CD4-positive, alpha-beta T cell treated with Interleukin-4 for 4 hours (primary cell): ENCODE data around the gene INAFM2.

Experiments used
- DNase-seq: peaks from one replicate; pipeline ENCODE4 v3.0.0-alpha.2; 2020

Gene INAFM2

GRCh38 chr15:40307421-40308211 is 15.9 kb upstream of the INAFM2 start, which contains the start of gene PLCB2:
PLCB2 (minus strand) TSS chr15:40307935; CDS start chr15:40307672, 263 bp downstream.
- peak; percentile 63 for DNase-seq

- no peak for DNase-seq
These were observed 14.1 kb upstream of the INAFM2 start for GRCh38 chr15:40309344-40309862.

DNA sequence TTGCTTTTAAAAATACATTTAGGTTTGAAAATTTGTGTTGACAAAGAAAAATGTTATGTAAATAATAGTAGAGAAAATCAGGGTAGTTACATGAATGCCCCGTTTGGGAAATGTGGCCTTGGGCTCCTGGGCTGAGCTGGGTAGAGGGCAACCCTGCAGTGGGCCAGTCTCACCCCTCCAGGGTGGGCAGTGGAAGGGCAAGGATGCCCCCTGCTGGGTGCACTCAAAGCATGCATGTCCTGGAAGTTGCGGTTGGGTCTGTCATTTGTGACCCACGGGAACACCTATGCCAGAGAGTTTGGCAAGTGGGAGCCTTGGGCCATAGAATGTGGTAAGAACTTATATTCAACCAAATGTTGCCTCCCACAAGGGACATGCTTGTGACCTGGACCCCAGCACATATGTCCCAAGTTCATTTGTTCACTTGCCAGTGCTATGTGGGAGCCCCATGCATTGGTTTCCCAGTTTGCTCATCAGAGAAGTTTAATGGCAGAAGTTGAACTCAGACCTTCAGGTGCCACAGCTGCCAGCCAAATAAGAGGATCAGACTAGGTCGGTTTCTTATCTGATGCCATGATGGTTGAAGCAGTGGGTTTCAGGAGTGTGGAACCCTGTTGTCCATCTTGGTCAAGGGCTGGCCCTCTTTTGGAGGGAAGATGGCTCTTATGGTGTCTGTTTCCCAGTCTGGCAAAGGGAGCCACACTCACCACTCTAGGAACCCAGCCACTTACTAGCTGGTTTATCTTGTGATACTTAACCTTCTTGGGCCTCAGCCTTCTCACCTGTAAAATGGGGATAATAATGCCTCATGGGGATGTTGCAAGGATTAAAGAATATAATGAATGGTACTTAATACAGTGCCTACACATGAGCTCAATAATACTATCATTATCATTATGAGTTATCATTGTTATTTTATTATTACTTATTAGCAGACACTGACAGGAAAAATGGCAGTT is 13.2 kb upstream of the INAFM2 start:
- peak; percentile 49 for DNase-seq

GRCh38 chr15:40310993-40311392 is 12.5 kb upstream of the INAFM2 start:
- no peak for DNase-seq

- no peak for DNase-seq
These were observed 10.9 kb upstream of the INAFM2 start for GRCh38 chr15:40312370-40313158.

GRCh38 chr15:40313531-40314398 is 9.7 kb upstream of the INAFM2 start:
- peak; percentile 67 for DNase-seq

GRCh38 chr15:40314723-40315276 is 8.7 kb upstream of the INAFM2 start:
- DNase-seq: no peak

DNA sequence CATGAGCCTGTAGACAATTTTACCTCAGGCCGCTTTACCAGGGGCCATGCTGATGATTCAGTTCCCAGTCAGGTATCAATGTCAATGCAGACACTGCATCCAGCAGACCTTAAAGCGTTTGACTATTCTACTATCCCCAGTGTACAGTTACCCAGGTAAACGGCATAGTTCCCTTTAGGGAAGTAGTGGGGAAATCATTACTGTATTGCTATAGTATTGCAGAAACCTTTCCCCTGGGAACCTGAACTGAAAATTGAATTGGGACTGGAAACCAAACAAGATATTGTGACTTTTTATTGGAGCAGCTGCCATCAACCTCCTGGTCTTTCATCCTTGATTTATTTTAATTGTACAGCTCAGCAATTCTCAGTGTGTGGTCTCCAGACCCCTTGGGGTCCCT is 6.6 kb upstream of the INAFM2 start:
- no peak for DNase-seq

DNA sequence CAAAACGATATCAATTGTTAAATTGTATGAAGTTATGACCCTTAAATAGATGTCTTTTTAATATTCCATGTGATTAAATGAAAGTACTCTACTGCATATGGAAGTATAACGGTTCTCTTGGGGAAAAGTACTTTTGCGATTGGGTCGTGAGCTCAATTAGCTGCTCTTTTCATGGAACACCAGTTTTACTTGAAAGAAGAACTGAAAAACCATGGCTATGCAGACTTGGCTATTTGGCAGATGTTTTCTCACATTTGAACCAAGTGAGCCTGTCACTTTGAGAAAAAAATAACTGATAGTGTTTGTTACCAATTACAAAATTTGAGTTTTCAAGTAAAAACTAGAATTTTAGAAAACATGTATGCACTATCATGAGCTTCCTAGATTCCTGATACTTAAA is 5.9 kb upstream of the INAFM2 start:
- no peak for DNase-seq

DNA sequence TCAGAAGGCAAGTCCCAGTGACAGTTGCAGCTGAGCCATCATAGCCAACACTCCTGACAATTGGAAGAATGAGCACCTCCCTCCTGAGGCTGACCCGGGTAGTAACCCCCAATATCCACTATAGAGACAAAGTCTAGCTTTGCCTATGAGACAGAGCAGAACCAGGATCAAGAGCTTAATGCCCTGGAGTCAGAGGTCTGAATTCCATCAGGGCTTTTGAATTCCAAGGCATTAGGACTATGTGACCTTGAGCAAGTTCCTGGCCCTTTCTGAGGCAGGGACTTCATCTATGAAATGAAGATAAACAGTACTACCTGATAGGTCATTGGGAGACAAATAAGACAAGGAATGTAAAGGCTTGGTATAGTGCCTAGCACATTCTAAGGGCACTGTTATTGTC is 3.1 kb upstream of the INAFM2 start:
- DNase-seq: no peak

- peak; percentile 77 for DNase-seq
These were observed 2.5 kb upstream of the INAFM2 start for GRCh38 chr15:40320931-40321371.

DNA sequence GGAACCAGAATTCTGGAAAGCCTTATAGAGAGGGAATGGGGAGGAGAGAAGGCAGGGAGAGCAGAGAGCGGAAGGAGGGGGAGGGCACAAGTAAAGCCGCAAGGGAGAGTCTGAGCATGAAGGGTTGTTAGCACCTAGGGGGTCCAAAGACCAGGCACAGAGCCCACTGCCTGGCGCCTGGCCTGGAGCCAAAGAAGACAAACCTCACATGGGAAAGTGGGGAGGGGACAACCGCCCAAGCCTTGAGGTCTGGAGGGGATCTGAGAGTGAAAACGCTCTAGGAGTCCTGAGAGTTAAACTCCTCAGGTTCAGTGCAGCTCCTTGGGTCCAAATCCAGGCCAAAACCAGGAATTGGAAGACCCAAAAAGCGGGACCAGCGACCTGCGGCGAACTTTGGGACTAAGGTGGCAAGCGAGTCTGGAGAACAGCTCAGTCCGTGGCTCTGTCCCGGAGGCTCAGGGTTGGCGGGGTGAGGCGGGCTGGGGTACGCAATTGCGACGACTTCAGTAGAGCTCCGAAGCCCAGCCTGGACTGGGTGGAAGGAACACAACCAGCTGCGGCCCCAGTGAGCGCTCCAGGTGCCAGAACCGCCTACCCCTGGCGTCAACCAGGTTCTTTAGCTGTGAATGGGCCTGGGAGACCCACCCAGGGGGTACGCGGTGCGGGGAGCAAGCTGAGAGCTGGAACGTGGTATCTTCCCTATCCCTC is 807 bp upstream of the INAFM2 start:
- no peak for DNase-seq

- DNase-seq: no peak
These were observed 753 bp downstream of the INAFM2 start for GRCh38 chr15:40323953-40324937.

GRCh38 chr15:40325188-40325587 is 1.7 kb downstream of the INAFM2 start:
- no peak for DNase-seq

GRCh38 chr15:40325700-40326099 is 2.2 kb downstream of the INAFM2 start:
- no peak for DNase-seq

DNA sequence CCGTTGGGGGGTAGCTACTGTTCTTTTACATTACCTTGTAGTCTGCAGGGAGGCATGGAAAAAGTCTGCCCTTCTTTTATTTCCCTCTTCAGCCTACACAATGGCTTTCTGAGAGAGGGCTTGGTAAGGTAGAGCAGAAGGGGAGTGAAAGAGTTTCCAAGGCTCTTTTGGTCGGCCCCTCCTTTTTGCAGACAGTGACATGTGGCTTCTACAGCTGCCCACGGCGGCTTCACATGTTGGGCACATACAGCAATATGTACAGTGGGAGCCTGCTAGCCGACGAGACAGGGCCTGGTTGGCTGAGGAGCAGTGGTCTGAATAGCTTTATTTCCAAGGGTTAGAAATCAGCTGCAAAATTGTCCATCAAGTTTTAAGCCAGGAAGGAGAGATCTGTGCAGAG is 4.0 kb downstream of the INAFM2 start:
- DNase-seq: no peak

- no peak for DNase-seq
These were observed 4.7 kb downstream of the INAFM2 start for GRCh38 chr15:40328176-40328575.

DNA sequence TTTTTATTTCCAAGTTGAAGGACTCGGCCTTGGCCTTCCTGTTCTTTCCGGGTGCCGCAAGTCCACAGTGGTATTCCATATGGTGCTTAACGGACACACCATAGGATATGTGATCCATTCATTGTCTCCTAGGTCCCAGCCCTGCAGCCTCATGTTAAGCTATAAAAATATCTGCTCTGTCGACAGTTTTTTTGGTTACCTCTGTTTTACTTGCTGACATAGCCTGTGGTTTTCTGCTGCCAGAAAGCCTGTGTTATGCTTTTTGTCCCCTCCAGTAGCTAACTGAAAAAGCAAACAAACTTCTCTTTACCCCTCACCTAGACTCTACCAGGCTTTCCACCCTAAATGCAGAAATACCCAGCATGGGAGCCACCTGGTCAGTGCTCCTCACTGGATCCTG is 5.3 kb downstream of the INAFM2 start:
- no peak for DNase-seq

DNA sequence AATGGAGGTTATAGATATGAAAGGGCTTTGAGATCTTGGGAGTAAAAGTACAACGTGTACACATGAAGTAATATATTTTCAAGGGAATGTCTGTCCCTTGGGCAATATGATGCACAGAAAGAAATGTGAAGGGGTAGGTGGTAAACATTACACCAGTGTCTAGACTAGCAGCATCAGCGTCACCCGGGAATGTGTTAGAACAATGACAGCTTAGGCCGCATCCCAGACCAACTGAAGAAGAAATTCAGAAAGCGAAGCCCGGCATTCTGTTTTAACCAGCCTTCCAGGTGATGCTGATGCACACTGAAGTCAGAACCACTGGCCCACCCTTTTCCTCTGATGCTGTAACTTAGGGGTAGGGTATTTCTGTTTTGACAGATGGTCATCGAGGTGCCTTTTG is 6.3 kb downstream of the INAFM2 start:
- DNase-seq: no peak
